Measurements from ENCODE around the gene PORCN. TPM values are rescaled to one million over a fixed set of nuclear protein-coding genes. Genes with fewer than 3 reads are reported as not detected.

PORCN gene
- total RNA-seq, 1 experiment from 2014 or later: 12.6 TPM

GRCh38 chrX:48472225-48472624, 36.6 kb upstream of the PORCN start:
- Histone ChIP-seq H4K91ac (ENCODE audit: insufficient read length, low read depth, low read length) (no peak overlapping the region), H3K4ac (ENCODE audit: low read depth, low read length) (no peak overlapping the region), H2AFZ (ENCODE audit: low read length) (no peak overlapping the region), H3K56ac (ENCODE audit: insufficient read length, low read depth, low read length) (no peak overlapping the region), H2AK5ac (ENCODE audit: insufficient read length, low read length) (no peak overlapping the region), H3K4me1 (ENCODE audit: insufficient read depth, low read length) (peaks cover 4% of the 10 kb centered on the region; the same call in 1 of the 2 replicates), H3K9ac (ENCODE audit: extremely low read depth, insufficient read length, low read length) (no peak overlapping the region), H3K79me2 (ENCODE audit: insufficient read depth, low read length) (no peaks in the 10 kb centered on the region; the same call in 1 of the 2 replicates), H2BK5ac (ENCODE audit: insufficient read length, low read length) (no peak overlapping the region), H2BK120ac (ENCODE audit: low read depth, low read length, poor library complexity, severe bottlenecking) (no peak overlapping the region), H4K5ac (ENCODE audit: insufficient read length, low read depth, low read length) (no peak overlapping the region), H3K14ac (ENCODE audit: insufficient read depth, low read length) (no peak overlapping the region), H2BK12ac (ENCODE audit: insufficient read length, low read depth, low read length) (no peak overlapping the region), H3K23me2 (ENCODE audit: insufficient read length, low read depth, low read length, poor library complexity, severe bottlenecking) (peaks cover 8% of the 10 kb centered on the region), H3K18ac (ENCODE audit: insufficient read length, low read depth, low read length) (no peak overlapping the region), H3T11ph (ENCODE audit: low read length) (no peak overlapping the region), H3K4me2 (ENCODE audit: insufficient read depth, insufficient read length, low read length) (no peak overlapping the region), H3K23ac (ENCODE audit: insufficient read length, low read depth, low read length) (no peak overlapping the region), H3K27me3 (ENCODE audit: insufficient read depth, low read length) (no peaks in the 10 kb centered on the region), H4K8ac (replicated peaks; ENCODE audit: insufficient read length, low read depth, low read length) (no peak overlapping the region), H4K20me1 (ENCODE audit: control insufficient read depth, insufficient read depth, insufficient read length) (no peaks in the 10 kb centered on the region), H3K79me1 (ENCODE audit: insufficient read depth, low read depth, low read length, poor library complexity, severe bottlenecking) (no peaks in the 10 kb centered on the region), H2BK20ac (ENCODE audit: low read depth, low read length, poor library complexity, severe bottlenecking) (no peak overlapping the region), H3K9me3 (ENCODE audit: control insufficient read depth, low read depth, low read length) (peaks cover 31% of the 10 kb centered on the region), H3K27ac (ENCODE audit: insufficient read length, low read depth, low read length) (no peak overlapping the region), H2BK15ac (ENCODE audit: low read depth, low read length) (no peak overlapping the region)
- Mint-ChIP-seq H3K36me3 (ENCODE audit: insufficient read depth in 1 of 3, low read depth in 3 of 3) (peaks cover 0 to 15% (median 9%) of the 10 kb centered on the region in 3 experiments; a peak in 5 of 7 replicates), H3K9me3 (peaks cover 74 to 83% of the 10 kb centered on the region in 2 experiments), H3K4me3 (no peak overlapping the region), H3K27ac (no peak overlapping the region), H3K4me1 (peaks cover 36 to 47% of the 10 kb centered on the region in 2 experiments), H3K27me3 (ENCODE audit: low read depth) (peaks cover 5% of the 10 kb centered on the region)
- no CpG with 5 or more reads among the region's 9 CpGs for WGBS (ENCODE audit: extremely low coverage, insufficient read length, low lambda C conversion rate)
- DNase-seq: no peak
- TF ChIP-seq CTCF (conservative IDR thresholded peaks at IDR 0.05): no peak

Data from H9 (cell line).